Sciatic nerve (tissue), 2 donors: Measurements from ENCODE around the gene MIPEP. TPM values are rescaled to one million over a fixed set of nuclear protein-coding genes. Genes with fewer than 3 reads are reported as not detected.
"Not testable (repeated sequence)": the region's sequence is repeated elsewhere in the genome, so short reads cannot be mapped to it uniquely, and the experiment has no call there.

Experiments
- ATAC-seq: fragments of 200-7000 bp; cut with Tn5 transposase; one replicate; pipeline ENCODE4 v1.9.1; 2020; ENCODE audit warnings: mild to moderate bottlenecking, moderate library complexity
- DNase-seq: peaks from one replicate; pipeline ENCODE4 v3.0.0-alpha.2; 2020; ENCODE audit warnings: low spot score
- intact Hi-C: fragments of 100-400 bp; cut with DNase I; formaldehyde crosslinking; loops from one replicate; pipeline ENCODE4 v1.14.2; 2022
- total RNA-seq: library from RNA; stranded (reverse); fragmentation: NEBNext Ultra II Directional; extraction: Animal tissue kit (Norgen Biotek cat#: 25700); gene quantifications from one replicate; pipeline ENCODE4 v1.2.1, GENCODE V29; 2021
- donor health status: DM: no; HTN: no; CAD: no.
- donor health status: DM: no; HTN: no; CAD: no.

The MIPEP gene
- total RNA-seq = 11.9 TPM

- DNase-seq (peak; percentile 96), ATAC-seq (peak; percentile 99)
- intact Hi-C loops = no loop called here
These were observed at the start of gene MIPEP for GRCh38 chr13:23888658-23889614. Gene MIPEP, minus strand, starts transcription at chr13:23889400. Its CDS starts 80 bp downstream, at chr13:23889320.

DNA sequence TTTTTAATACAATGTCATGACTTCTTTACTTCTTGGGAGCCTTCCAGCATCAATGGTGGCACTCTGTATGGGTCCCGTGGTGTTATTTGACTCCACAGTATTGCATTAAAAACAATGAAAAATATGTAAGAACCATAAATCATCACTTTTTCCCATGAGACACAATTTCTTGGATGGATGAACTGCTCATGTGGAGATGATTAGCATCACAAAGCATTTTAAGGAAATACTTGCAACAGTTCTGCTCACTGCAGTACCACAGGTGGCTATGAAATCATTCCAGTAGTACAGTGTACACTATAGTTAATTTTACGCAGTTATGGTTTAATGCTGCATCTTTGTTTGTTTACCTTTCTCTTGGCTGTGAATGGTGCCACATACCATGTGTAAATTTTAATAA lies 45.3 kb upstream of the MIPEP start:
- ATAC-seq (no peak), DNase-seq (no peak)
- intact Hi-C loops = no loop called here

DNA sequence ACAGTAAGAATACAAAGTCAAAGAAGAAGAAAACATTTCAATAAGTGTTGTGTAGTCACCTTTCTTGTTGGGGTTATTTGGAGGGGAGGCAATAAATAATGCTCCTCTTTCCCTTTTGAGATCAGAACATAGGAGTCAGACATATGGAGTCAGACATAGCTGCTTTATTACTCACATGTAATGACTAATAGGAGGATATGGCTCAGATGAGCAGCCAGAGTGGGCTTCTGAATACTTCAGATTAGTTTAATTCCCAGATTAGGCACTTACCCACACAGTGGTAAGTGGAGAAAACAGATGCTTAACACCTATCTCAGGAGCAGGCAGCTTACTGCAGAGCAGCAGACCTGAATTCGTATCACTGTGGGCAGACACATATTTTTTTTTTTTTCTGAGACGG lies 39.8 kb upstream of the MIPEP start:
- DNase-seq = no peak
- intact Hi-C loops = loop anchor here (10.0 kb wide), 1 partner anchor 306 kb away; no protein-coding TSS in a partner anchor
- no peak for ATAC-seq

- ATAC-seq (no peak), DNase-seq (no peak)
- intact Hi-C loops = loop anchor here (10.0 kb wide), 1 partner anchor 312 kb away; no protein-coding TSS in a partner anchor
These were observed 33.8 kb upstream of the MIPEP start for GRCh38 chr13:23923031-23923430.

DNA sequence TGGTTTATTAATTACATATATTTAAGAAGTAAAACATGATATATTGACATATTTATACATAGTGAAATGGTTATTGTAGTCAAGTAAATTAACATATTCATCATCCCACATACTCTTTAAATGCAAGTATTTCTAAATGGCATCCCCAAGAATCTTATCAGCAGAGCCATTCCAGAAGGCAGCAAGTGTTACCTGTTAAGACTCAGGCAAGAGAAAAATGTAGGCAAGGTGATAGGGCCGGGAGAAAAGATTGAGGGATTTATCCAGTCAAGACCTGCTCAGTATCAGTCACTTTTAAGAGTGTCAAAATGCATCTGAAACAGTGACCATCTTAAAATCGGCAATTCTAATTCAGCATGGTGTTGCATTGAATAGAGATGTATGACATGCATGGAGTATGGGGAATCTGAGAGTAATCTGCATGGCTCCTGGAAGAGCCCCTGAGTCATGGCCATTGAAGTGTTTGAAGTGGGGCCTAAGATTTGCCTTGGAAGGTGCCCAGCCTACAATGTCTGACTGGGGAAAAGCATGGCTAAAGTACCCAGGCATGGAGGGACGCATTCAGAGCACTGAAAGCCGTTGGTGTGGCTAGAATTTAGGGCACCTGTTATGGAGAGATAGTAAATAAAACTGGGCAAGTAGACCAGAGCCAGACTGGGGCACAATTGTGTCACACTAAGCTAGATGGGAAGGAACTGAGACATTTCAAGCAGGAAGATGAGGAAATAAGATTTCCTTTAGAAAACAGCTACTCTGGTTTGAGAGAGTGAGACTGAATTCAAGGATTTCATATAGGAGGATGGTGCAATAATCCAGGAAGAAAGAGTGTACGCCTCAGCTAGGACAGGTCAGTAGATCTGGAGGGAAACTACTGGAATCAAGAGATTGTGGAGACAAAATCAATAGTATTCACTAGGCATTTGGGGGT lies 33.1 kb upstream of the MIPEP start:
- intact Hi-C loops = loop anchor here (10.0 kb wide), 1 partner anchor 313 kb away; no protein-coding TSS in a partner anchor
- ATAC-seq = no peak
- no peak for DNase-seq

- intact Hi-C loops = loop anchor here (10.0 kb wide), 1 partner anchor 313 kb away; no protein-coding TSS in a partner anchor
- ATAC-seq = no peak
- no peak for DNase-seq
These were observed 32.3 kb upstream of the MIPEP start for GRCh38 chr13:23921451-23921888.

DNA sequence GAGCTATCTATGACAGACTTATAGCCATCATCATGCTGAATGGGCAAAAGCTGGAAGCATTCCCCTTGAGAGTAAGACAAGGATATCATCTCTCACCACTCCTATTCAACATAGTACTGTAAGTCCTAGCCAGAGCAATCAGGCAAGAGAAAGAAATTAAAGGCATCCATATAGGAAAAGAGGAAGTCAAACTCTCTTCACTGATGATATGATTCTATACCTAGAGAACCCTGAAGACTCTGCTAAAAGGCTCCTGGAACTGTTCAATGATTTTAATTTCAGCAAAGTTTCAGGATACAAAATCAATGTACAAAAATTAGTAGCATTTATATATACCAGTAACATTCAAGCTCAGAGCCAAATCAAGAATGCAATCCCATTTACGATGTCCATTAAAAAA lies 29.8 kb upstream of the MIPEP start:
- DNase-seq = no peak
- intact Hi-C loops = no loop called here
- ATAC-seq = no peak

DNA sequence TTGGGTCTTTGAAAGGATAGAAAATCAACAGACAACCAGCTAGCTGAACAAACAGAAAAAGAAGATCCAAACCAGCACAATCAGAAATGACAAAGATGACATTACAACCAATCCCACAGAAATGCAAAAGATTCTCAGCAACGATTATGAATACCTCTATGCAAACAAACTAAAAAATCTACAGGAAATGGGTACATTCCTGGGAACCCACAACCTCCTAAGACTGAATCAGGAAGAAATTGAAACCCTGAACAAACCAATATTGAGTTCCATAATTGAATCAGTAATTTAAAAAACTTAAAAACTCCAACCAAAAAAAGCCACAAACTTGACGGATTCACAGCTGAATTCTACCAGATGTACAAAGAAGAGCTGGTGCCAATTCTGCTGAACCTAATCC lies 29.0 kb upstream of the MIPEP start:
- intact Hi-C loops = no loop called here
- DNase-seq (no peak), ATAC-seq (no peak)

- ATAC-seq = no peak
- intact Hi-C loops = no loop called here
- DNase-seq = no peak
These were observed 26.1 kb upstream of the MIPEP start for GRCh38 chr13:23915308-23915707.

- no peak for ATAC-seq
- intact Hi-C loops = no loop called here
- no peak for DNase-seq
These were observed 23.3 kb upstream of the MIPEP start for GRCh38 chr13:23912469-23912868.

DNA sequence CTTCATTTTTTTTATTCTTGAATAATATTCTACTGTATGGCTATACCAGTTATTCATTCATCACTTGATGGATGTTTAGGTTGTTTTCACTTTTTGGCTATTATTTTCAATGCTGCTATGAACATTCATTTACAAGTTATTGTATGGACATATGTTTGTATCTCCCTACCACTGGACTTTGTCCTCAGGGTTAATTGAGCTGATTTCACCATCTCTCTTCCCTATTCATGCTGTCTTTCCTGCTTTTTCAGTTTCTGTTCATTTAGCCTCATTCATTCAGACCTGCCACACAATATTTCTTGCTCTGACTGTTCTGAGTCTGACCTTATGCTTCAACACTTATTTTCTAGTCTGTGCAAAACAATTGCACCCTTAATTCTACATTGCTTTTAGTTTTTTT lies 20.4 kb upstream of the MIPEP start:
- ATAC-seq = no peak
- intact Hi-C loops = no loop called here
- no peak for DNase-seq

DNA sequence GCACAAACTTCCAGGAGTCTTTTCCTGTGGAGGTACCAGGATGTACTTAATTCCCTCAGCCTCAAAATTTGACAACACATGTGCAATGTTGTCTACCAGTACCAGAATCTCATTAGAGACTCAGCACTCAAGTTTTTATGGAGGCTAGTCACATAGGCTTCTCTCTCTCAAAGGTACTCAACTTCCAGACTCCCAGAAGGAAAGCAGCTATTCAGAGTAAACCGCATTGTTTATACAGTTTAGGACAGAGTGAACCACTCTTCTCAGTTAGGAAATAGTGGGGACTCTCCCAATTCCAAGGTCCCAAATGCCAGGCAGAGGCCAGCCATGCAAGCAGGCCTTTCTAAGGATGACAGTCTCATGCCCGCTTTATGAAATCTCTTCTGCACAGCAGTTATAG lies 16.6 kb upstream of the MIPEP start:
- no peak for DNase-seq
- intact Hi-C loops = no loop called here
- no peak for ATAC-seq

DNA sequence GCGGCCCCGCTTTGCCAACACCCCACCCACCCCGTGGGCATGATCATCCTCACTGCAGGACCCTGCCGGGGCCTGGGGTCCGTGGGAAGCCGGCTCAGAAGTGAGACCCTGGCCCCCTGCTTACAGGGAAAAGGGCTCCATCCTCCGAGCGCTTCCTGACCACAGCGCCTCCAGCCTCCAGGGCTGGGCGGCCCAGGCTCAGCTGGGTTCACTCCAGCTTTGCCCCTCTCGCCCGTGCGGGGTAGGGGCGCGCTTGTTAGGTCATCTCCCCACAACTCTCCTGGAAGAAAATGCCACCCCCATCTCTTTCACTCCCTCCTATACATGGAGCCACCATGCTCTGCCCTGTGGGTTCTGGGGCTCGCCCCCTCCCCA lies 14.7 kb upstream of the MIPEP start:
- DNase-seq = no peak
- intact Hi-C loops = no loop called here
- ATAC-seq = peak; percentile 48

DNA sequence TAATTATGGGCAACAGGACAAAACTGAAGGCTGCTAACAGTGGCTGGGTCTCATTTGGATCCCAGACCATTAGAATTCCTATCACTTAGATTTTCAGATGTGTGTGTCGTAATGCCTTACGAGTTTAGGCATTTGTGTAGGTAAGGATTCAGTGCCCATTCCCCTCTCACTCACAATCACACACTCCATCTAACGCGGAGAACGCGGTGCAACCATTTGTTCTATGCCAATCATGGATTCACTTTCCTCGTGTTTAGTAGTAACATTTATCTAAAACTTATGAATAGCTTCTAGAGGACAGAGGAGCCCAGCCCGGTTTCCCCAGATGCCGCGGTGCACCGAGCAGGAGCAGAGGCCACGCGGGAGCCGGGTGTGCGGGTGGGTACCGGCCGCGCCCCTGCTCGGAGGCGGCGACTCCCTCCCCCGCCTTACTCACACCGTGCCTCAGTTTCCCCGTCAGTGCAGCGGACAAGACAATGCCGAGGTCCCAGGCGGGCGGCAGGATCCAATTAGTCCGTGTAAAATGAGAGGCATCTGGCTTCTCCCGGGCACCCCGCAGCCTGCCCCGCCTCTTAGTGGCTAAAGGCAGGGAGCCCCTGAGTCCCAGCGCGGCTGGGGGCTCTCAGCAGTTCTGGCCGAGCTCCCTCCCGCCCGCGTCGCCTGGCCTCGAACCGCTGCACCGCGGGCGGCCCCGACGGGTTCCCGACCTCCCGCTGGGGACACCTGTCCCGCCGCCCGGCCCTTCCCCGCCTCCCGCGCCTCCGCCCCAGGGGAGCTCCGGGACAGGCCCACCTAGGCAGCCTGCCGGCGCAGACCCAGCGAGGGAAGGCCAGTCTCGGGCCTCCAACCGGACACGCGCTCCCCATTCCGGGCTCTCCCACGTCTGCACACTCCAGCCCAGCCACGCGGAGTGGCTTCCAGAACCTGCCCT lies 14.0 kb upstream of the MIPEP start:
- ATAC-seq = peak; percentile 68
- no peak for DNase-seq
- intact Hi-C loops = no loop called here

GRCh38 chr13:23901365-23901764 lies 12.2 kb upstream of the MIPEP start:
- DNase-seq = no peak
- intact Hi-C loops = no loop called here
- ATAC-seq = no peak

- ATAC-seq = peak; percentile 57
- intact Hi-C loops = no loop called here
- DNase-seq = no peak
These were observed 10.4 kb upstream of the MIPEP start for GRCh38 chr13:23899555-23899954.

- no peak for ATAC-seq
- no peak for DNase-seq
- intact Hi-C loops = no loop called here
These were observed 8.9 kb upstream of the MIPEP start for GRCh38 chr13:23898101-23898500.

GRCh38 chr13:23897452-23897919 lies 8.3 kb upstream of the MIPEP start, which contains the start of gene C1QTNF9B:
Gene C1QTNF9B, minus strand, starts transcription at chr13:23897502.
- DNase-seq, intact Hi-C loops, ATAC-seq: not testable (repeated sequence)
